OCI-LY1 (cell line): ENCODE data around the gene MRPL33.

ENCODE experiments used
- EZH2 ChIP-seq: fragments of 200-600 bp; sonication (generic), shearing (Covaris generic); IDR thresholded peaks from 2 replicates; pipeline ENCODE4 v1.8.0; 2017; ENCODE audit warnings: borderline replicate concordance, mixed run types, mild to moderate bottlenecking, antibody characterized with exemption, low read length, moderate library complexity, mixed read lengths
- TF ChIP-seq, protein P1 (sequence below): fragments of 200-600 bp; sonication (generic), shearing (Covaris generic); IDR thresholded peaks from 2 replicates; pipeline ENCODE4 v1.5.1; 2017; ENCODE audit warnings: mild to moderate bottlenecking, antibody characterized with exemption, low read length, moderate library complexity, mixed read lengths

DNA sequence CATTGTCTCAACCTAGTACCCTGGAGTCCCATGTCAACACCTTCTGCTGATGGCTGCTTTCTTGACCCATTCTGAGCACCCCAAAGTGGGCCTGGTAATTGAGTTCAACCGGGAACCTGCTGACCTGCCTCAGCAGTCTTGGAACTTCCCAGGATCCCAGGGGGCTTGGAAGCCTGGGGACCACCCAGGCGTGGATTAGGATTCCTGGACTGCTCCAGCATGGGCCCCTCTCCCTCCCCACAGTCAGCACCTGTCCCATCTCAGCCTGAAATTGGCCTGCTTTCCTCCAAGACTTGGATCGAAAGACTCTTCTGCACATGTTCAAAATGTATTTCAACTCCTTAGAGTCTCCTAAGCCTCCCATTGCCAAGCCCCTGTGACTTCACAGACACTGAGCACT, 15.4 kb upstream of the MRPL33 start:
- TF ChIP-seq, protein P1, sequence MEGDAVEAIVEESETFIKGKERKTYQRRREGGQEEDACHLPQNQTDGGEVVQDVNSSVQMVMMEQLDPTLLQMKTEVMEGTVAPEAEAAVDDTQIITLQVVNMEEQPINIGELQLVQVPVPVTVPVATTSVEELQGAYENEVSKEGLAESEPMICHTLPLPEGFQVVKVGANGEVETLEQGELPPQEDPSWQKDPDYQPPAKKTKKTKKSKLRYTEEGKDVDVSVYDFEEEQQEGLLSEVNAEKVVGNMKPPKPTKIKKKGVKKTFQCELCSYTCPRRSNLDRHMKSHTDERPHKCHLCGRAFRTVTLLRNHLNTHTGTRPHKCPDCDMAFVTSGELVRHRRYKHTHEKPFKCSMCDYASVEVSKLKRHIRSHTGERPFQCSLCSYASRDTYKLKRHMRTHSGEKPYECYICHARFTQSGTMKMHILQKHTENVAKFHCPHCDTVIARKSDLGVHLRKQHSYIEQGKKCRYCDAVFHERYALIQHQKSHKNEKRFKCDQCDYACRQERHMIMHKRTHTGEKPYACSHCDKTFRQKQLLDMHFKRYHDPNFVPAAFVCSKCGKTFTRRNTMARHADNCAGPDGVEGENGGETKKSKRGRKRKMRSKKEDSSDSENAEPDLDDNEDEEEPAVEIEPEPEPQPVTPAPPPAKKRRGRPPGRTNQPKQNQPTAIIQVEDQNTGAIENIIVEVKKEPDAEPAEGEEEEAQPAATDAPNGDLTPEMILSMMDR, result no peak
- no peak for TF ChIP-seq EZH2
